Hepatocyte (in vitro differentiated cells): ENCODE measurements around the gene APIP. TPM values are rescaled to one million over a fixed set of nuclear protein-coding genes. Genes with fewer than 3 reads are reported as not detected.

ENCODE experiments used
- DNase-seq: peaks from one replicate; pipeline ENCODE4 v3.0.0-alpha.2; 2016; ENCODE audit warnings: low spot score
- H2AFZ ChIP-seq: fragments of 200-600 bp; sonication (generic); 2 replicates; pipeline ENCODE4 v1.6.0; 2016; ENCODE audit warnings: antibody characterized with exemption, mild to moderate bottlenecking
- H3K27ac ChIP-seq: fragments of 200-600 bp; sonication (generic); 2 replicates; pipeline ENCODE4 v1.5.1; 2016; ENCODE audit warnings: mild to moderate bottlenecking
- H3K27me3 ChIP-seq: fragments of 200-600 bp; sonication (generic); 2 replicates; pipeline ENCODE4 v1.6.1; 2016
- H3K36me3 ChIP-seq: fragments of 200-600 bp; sonication (generic); replicated peaks from 2 replicates; pipeline ENCODE4 v1.5.1; 2016; ENCODE audit warnings: low read depth; ENCODE audit not compliant: insufficient read depth
- H3K4me1 ChIP-seq: fragments of 200-600 bp; sonication (generic); 2 replicates; pipeline ENCODE4 v1.5.1; 2016; ENCODE audit warnings: mild to moderate bottlenecking, moderate library complexity; ENCODE audit not compliant: insufficient read depth
- H3K4me2 ChIP-seq: fragments of 200-600 bp; sonication (generic); 2 replicates; pipeline ENCODE4 v1.6.0; 2016
- H3K4me3 ChIP-seq: fragments of 200-600 bp; sonication (generic); 2 replicates; pipeline ENCODE4 v1.5.1; 2016; ENCODE audit warnings: mild to moderate bottlenecking
- H3K79me2 ChIP-seq: fragments of 200-600 bp; sonication (generic); 2 replicates; pipeline ENCODE4 v1.6.0; 2017; ENCODE audit warnings: mild to moderate bottlenecking
- H3K9me2 ChIP-seq: fragments of 200-600 bp; sonication (generic); replicated peaks from 2 replicates; pipeline ENCODE4 v1.6.0; 2017; ENCODE audit warnings: mild to moderate bottlenecking; ENCODE audit not compliant: insufficient read depth
- H3K9me3 ChIP-seq: fragments of 200-600 bp; sonication (generic); 2 replicates; pipeline ENCODE4 v1.5.1; 2016; ENCODE audit warnings: low read depth, mild to moderate bottlenecking
- H4K20me1 ChIP-seq: fragments of 200-600 bp; sonication (generic); 2 replicates; pipeline ENCODE4 v1.6.0; 2016; ENCODE audit warnings: mild to moderate bottlenecking; ENCODE audit not compliant: insufficient read depth, poor library complexity, severe bottlenecking
- CTCF ChIP-seq: fragments of 200-600 bp; sonication (generic); IDR thresholded peaks from 2 replicates; pipeline ENCODE4 v1.5.1; 2016; ENCODE audit warnings: antibody characterized with exemption, mild to moderate bottlenecking; ENCODE audit not compliant: poor library complexity
- EZH2 ChIP-seq: fragments of 200-600 bp; sonication (generic); IDR thresholded peaks from 2 replicates; pipeline ENCODE4 v1.6.1; 2016; ENCODE audit warnings: antibody characterized with exemption, mild to moderate bottlenecking, borderline replicate concordance
- EZH2phosphoT487 ChIP-seq: fragments of 200-600 bp; sonication (generic); IDR thresholded peaks from one replicate; pipeline ENCODE4 v1.6.1; 2018; ENCODE audit warnings: antibody characterized with exemption, mild to moderate bottlenecking, low read depth, moderate library complexity; ENCODE audit not compliant: unreplicated experiment, severe bottlenecking
- WGBS: methylation state at CpG from one replicate; pipeline ENCODE4 v1.1.6; 2016; ENCODE audit warnings: low lambda C conversion rate; ENCODE audit errors: missing lambda C conversion rate; 5-methylcytosine and 5-hydroxymethylcytosine counted together
- polyA plus RNA-seq: library from polyadenylated mRNA; unstranded; fragments of >200 nt; fragmentation: Nextera tagmentation; extraction: Ambion mirVana; gene quantifications from 2 replicates; pipeline ENCODE4 v1.2.1, GENCODE V29; 2016
- total RNA-seq: library from RNA; depleted of rRNA; stranded (reverse); fragments of >200 nt; gene quantifications from 2 replicates; pipeline ENCODE4 v1.2.3, GENCODE V29; 2014

APIP gene
- total and polyA plus RNA-seq, 2 experiments from 2014 or later: 25.9 to 26.8 TPM

- Histone ChIP-seq H3K79me2 (no peaks in the 10 kb centered on the region), H3K27ac (no peak overlapping the region), H3K4me1 (no peaks in the 10 kb centered on the region), H3K27me3 (no peaks in the 10 kb centered on the region), H3K4me2 (no peak overlapping the region), H3K36me3 (no peaks in the 10 kb centered on the region), H2AFZ (no peak overlapping the region), H3K4me3 (no peak overlapping the region), H3K9me2 (no peaks in the 10 kb centered on the region), H4K20me1 (no peaks in the 10 kb centered on the region), H3K9me3 (no peaks in the 10 kb centered on the region)
- DNase-seq: no peak
- TF ChIP-seq EZH2: no peak
- no peak for TF ChIP-seq CTCF
- TF ChIP-seq EZH2phosphoT487: no peak
Measured at GRCh38 chr11:34962034-34962433, 45.9 kb upstream of the APIP start.

GRCh38 chr11:34960277-34960676 is 44.1 kb upstream of the APIP start:
- no peak overlapping the region for H3K4me3 ChIP-seq
- TF ChIP-seq CTCF: no peak
- no peak for TF ChIP-seq EZH2
- no peak for TF ChIP-seq EZH2phosphoT487
- H3K9me2 ChIP-seq: no peaks in the 10 kb centered on the region
- 80% methylated on average over 4 of the region's 4 CpGs for WGBS
- no peak overlapping the region for H3K4me2 ChIP-seq
- H3K4me1 ChIP-seq: no peaks in the 10 kb centered on the region
- no peak overlapping the region for H2AFZ ChIP-seq
- no peaks in the 10 kb centered on the region for H3K79me2 ChIP-seq
- no peaks in the 10 kb centered on the region for H3K9me3 ChIP-seq
- H4K20me1 ChIP-seq: no peaks in the 10 kb centered on the region
- no peak overlapping the region for H3K27ac ChIP-seq
- no peaks in the 10 kb centered on the region for H3K36me3 ChIP-seq
- no peak for DNase-seq
- no peaks in the 10 kb centered on the region for H3K27me3 ChIP-seq

DNA sequence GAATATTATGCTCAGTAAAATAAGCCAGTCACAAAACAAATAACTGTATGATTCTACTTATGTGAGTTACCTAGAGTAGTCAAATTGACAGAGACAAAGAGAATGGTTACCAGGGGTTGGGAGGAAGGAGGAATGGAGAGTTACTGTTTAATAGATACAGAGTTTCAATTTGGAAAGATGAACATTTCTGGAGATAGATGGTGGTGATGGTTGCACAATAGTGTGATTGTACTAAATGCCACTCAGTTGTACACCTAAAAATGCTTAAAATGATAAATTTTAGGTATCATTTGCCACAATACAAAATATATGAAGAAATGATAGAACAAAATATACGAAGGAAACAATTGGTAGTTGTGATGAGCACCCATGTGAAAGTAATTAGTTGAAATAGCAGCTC is 43.6 kb upstream of the APIP start:
- Histone ChIP-seq H2AFZ (no peak overlapping the region), H3K9me2 (no peaks in the 10 kb centered on the region), H3K79me2 (no peaks in the 10 kb centered on the region), H4K20me1 (no peaks in the 10 kb centered on the region), H3K27me3 (no peaks in the 10 kb centered on the region), H3K4me1 (no peaks in the 10 kb centered on the region), H3K9me3 (no peaks in the 10 kb centered on the region), H3K4me3 (no peak overlapping the region), H3K4me2 (no peak overlapping the region), H3K27ac (no peak overlapping the region), H3K36me3 (no peaks in the 10 kb centered on the region)
- 98% methylated on average over 1 of the region's 1 CpG for WGBS
- TF ChIP-seq CTCF (no peak), EZH2phosphoT487 (no peak), EZH2 (no peak)
- DNase-seq: no peak

DNA sequence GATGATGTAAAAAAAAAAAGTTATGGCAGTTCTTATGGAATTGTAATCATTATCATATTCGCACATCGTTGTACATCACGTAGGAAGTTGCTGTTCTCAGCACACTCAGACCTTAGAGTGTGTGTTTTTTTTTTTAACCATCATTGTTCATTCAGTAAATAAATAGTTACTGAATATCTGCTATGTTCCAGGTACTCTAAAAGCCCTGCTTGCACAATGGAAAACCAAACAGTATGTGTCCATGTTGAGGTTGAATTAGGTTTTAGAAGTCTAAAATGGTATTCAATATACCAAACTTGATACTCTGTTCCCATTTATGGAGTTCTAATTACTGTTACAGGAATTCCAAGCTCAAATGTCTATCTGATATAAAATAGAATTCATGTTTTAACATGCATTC is 41.4 kb upstream of the APIP start:
- no peaks in the 10 kb centered on the region for H3K9me3 ChIP-seq
- WGBS: 96% methylated on average over 3 of the region's 3 CpGs
- no peaks in the 10 kb centered on the region for H3K79me2 ChIP-seq
- H3K4me3 ChIP-seq: no peak overlapping the region
- H3K4me1 ChIP-seq: no peaks in the 10 kb centered on the region
- TF ChIP-seq CTCF (no peak), EZH2phosphoT487 (no peak), EZH2 (no peak)
- no peak for DNase-seq
- H3K9me2 ChIP-seq: no peaks in the 10 kb centered on the region
- H3K36me3 ChIP-seq: no peaks in the 10 kb centered on the region
- no peak overlapping the region for H3K27ac ChIP-seq
- no peaks in the 10 kb centered on the region for H4K20me1 ChIP-seq
- H3K27me3 ChIP-seq: no peaks in the 10 kb centered on the region
- no peak overlapping the region for H3K4me2 ChIP-seq
- H2AFZ ChIP-seq: no peak overlapping the region
